HepG2 (cell line): ENCODE results near the gene OGG1. TPM values are rescaled to one million over a fixed set of nuclear protein-coding genes. Genes with fewer than 3 reads are reported as not detected.

Source experiments
- ELF1 ChIP-seq: sonication (generic); formaldehyde crosslinking; IDR thresholded peaks from 2 replicates; pipeline ENCODE4 v1.4.0; 2020; ENCODE audit warnings: missing genetic modification reagents
- ERF ChIP-seq: IDR thresholded peaks from 2 replicates; pipeline ENCODE4 v1.6.1; 2018; ENCODE audit warnings: missing biosample characterization, missing genetic modification reagents
- FOSL2 ChIP-seq: sonication (generic); formaldehyde crosslinking; IDR thresholded peaks from 2 replicates; pipeline ENCODE4 v1.4.0; 2020; ENCODE audit warnings: missing genetic modification reagents
- FOXJ3 ChIP-seq: sonication (generic); formaldehyde crosslinking; IDR thresholded peaks from 2 replicates; pipeline ENCODE4 v1.4.0; 2020; ENCODE audit warnings: missing genetic modification reagents, mild to moderate bottlenecking, borderline replicate concordance
- GATA4 ChIP-seq: sonication (generic); IDR thresholded peaks from 2 replicates; pipeline ENCODE4 v1.6.1; 2016; ENCODE audit warnings: antibody characterized with exemption, low read depth, borderline replicate concordance
- HNRNPH1 ChIP-seq: fragments of 200-400 bp; formaldehyde crosslinking; optimal IDR thresholded peaks from 2 replicates; pipeline ENCODE3; 2017; ENCODE audit warnings: mild to moderate bottlenecking, low read depth, low read length
- LCORL ChIP-seq, 2 experiments: fragments of 450-650 bp in 1 of 2; sonication (generic) in 1 of 2; formaldehyde crosslinking in 1 of 2; IDR thresholded peaks; 2 replicates each; pipeline versions ENCODE4 v1.5.0 to v1.6.1; 2017 to 2020; ENCODE audit warnings: antibody characterized with exemption in 1 of 2, missing genetic modification reagents in 1 of 2
- NFE2L2 ChIP-seq: fragments of 150-350 bp; IDR thresholded peaks from 2 replicates; pipeline ENCODE4 v1.6.1; 2014; ENCODE audit warnings: low read length
- PAWR ChIP-seq: sonication (generic); formaldehyde crosslinking; IDR thresholded peaks from 2 replicates; pipeline ENCODE4 v1.4.0; 2020; ENCODE audit warnings: missing genetic modification reagents, mild to moderate bottlenecking, borderline replicate concordance
- PHF5A ChIP-seq: IDR thresholded peaks from one replicate; pipeline ENCODE4 v1.6.1; 2018; ENCODE audit warnings: low read depth, missing genetic modification reagents; ENCODE audit not compliant: unreplicated experiment
- SMARCE1 ChIP-seq: fragments of 450-650 bp; IDR thresholded peaks from 2 replicates; pipeline ENCODE4 v1.6.1; 2017; ENCODE audit warnings: borderline replicate concordance
- TOE1 ChIP-seq: sonication (generic); formaldehyde crosslinking; IDR thresholded peaks from 2 replicates; pipeline ENCODE4 v1.4.0; 2020; ENCODE audit warnings: mild to moderate bottlenecking, missing genetic modification reagents
- ZNF264 ChIP-seq: sonication (generic); formaldehyde crosslinking; IDR thresholded peaks from 2 replicates; pipeline ENCODE4 v1.4.0; 2020; ENCODE audit warnings: missing genetic modification reagents
- ZNF33B ChIP-seq: sonication (generic); formaldehyde crosslinking; IDR thresholded peaks from 2 replicates; pipeline ENCODE4 v1.5.1; 2020; ENCODE audit warnings: mild to moderate bottlenecking, missing genetic modification reagents
- ZNF652 ChIP-seq: IDR thresholded peaks from 2 replicates; pipeline ENCODE4 v1.6.1; 2016; ENCODE audit warnings: low read depth, borderline replicate concordance
- ZNF674 ChIP-seq: sonication (generic); formaldehyde crosslinking; IDR thresholded peaks from 2 replicates; pipeline ENCODE4 v1.5.0; 2020; ENCODE audit warnings: low read depth, mild to moderate bottlenecking, missing genetic modification reagents
- ZNF761 ChIP-seq: sonication (generic); formaldehyde crosslinking; conservative IDR thresholded peaks from 2 replicates; pipeline ENCODE4 v1.4.0; 2020; ENCODE audit warnings: mild to moderate bottlenecking, missing genetic modification reagents
- polyA plus RNA-seq, 8 experiments: library from polyadenylated mRNA; depleted of rRNA in 3 of 8; stranded (reverse) in 7 of 8; unstranded in 1 of 8; fragments of >200 nt; fragmentation: Illumina TruSeq in 4 of 8; extraction: Trizol in 4 of 8; gene quantifications; 2 replicates each; pipeline versions ENCODE4 v1.2.1 to v1.2.3, GENCODE V29; 2011 to 2016; ENCODE audit warnings: low read depth in 4 of 8, missing spikeins in 1 of 8, mixed read lengths in 1 of 8; ENCODE audit not compliant: insufficient read depth in 1 of 8
- total RNA-seq, 5 experiments: library from RNA; depleted of rRNA; stranded (reverse); fragments of >200 nt; fragmentation: Illumina TruSeq; extraction: Trizol; gene quantifications; 2 replicates each; pipeline ENCODE4 v1.2.3, GENCODE V29; 2016; ENCODE audit warnings: low read depth in 1 of 5
- TF ChIP-seq, protein P1 (sequence below): sonication (generic); formaldehyde crosslinking; IDR thresholded peaks from 2 replicates; pipeline ENCODE4 v1.4.0; 2020; ENCODE audit warnings: missing genetic modification reagents, borderline replicate concordance
- TF ChIP-seq, protein P2 (sequence below): sonication (generic); formaldehyde crosslinking; IDR thresholded peaks from 2 replicates; pipeline ENCODE4 v1.4.0; 2020; ENCODE audit warnings: missing genetic modification reagents
- TF ChIP-seq, protein P3 (sequence below): sonication (generic); formaldehyde crosslinking; IDR thresholded peaks from 2 replicates; pipeline ENCODE4 v1.5.0; 2020; ENCODE audit warnings: missing genetic modification reagents, mild to moderate bottlenecking, borderline replicate concordance
- TF ChIP-seq, protein P4 (sequence below): sonication (generic); formaldehyde crosslinking; conservative IDR thresholded peaks from 2 replicates; pipeline ENCODE4 v1.4.0; 2020; ENCODE audit warnings: missing genetic modification reagents

The OGG1 gene
- total and polyA plus RNA-seq, 2 of the 13 experiments (the other 11 are each of a cell fraction or from before 2014, with no cell fraction given) = 28.7 to 33.2 TPM

DNA sequence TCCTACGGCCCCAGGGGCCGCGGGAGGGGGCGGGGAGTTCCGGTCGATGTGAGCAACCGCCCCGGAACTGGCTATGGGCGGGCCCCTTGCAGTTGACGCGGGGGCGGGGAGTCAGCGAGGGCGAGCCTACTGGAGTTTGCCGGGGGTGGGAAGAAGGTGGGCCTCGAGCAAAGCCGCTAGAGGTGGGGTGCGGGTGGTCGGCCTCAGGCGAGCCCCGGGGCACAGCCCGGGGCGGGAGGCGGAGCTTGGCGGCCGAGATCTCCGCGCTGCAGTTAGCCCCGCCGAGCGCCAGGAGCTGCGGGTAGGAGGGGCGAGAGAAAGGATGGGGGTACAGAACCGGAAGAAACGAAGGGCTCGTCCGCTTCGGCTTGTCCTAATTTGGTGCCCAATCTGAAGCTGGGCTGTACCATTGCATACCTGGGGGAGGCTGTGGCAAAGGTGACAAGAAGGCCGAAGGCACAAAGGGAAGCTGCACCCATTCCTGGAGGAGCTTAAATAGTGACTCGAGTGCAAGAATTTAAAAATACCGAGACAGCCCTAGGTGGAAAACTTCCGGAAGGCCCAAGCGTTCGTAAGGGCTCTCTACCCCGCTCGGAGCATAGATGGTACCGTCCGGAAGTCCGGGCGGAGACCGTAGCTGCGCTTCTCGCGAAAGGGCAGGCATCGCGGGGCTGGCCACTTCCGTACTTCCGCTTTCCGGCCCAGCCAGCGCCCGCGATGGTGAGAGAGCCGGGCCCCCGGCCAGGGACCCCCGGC lies 42.8 kb downstream of the OGG1 start, which contains the start of the genes ARPC4 and TADA3 (continued):
- TF ChIP-seq, protein P1, sequence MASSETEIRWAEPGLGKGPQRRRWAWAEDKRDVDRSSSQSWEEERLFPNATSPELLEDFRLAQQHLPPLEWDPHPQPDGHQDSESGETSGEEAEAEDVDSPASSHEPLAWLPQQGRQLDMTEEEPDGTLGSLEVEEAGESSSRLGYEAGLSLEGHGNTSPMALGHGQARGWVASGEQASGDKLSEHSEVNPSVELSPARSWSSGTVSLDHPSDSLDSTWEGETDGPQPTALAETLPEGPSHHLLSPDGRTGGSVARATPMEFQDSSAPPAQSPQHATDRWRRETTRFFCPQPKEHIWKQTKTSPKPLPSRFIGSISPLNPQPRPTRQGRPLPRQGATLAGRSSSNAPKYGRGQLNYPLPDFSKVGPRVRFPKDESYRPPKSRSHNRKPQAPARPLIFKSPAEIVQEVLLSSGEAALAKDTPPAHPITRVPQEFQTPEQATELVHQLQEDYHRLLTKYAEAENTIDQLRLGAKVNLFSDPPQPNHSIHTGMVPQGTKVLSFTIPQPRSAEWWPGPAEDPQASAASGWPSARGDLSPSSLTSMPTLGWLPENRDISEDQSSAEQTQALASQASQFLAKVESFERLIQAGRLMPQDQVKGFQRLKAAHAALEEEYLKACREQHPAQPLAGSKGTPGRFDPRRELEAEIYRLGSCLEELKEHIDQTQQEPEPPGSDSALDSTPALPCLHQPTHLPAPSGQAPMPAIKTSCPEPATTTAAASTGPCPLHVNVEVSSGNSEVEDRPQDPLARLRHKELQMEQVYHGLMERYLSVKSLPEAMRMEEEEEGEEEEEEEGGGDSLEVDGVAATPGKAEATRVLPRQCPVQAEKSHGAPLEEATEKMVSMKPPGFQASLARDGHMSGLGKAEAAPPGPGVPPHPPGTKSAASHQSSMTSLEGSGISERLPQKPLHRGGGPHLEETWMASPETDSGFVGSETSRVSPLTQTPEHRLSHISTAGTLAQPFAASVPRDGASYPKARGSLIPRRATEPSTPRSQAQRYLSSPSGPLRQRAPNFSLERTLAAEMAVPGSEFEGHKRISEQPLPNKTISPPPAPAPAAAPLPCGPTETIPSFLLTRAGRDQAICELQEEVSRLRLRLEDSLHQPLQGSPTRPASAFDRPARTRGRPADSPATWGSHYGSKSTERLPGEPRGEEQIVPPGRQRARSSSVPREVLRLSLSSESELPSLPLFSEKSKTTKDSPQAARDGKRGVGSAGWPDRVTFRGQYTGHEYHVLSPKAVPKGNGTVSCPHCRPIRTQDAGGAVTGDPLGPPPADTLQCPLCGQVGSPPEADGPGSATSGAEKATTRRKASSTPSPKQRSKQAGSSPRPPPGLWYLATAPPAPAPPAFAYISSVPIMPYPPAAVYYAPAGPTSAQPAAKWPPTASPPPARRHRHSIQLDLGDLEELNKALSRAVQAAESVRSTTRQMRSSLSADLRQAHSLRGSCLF = no peak
- TF ChIP-seq FOSL2 (no peak), ZNF33B (CRISPR knock-in tag) (no peak), ZNF264 (CRISPR knock-in tag) (no peak), ZNF652 (CRISPR knock-in tag) (no peak), ZNF674 (CRISPR knock-in tag) (no peak), ZNF761 (no peak), TOE1 (CRISPR knock-in tag) (no peak), FOXJ3 (CRISPR knock-in tag) (no peak), SMARCE1 (no peak), PHF5A (CRISPR knock-in tag) (no peak), ERF (CRISPR knock-in tag) (peak; percentile 22; the same call in 1 of the 2 replicates), GATA4 (0 out of 2 replicates have a peak, but pooled peaks have one; percentile 16), LCORL (IDR thresholded peaks at IDR 0.05) (no peak), LCORL (CRISPR knock-in tag; IDR thresholded peaks at IDR 0.05) (peak; percentile 76; the same call in 1 of the 2 replicates), PAWR (no peak), NFE2L2 (no peak), ELF1 (CRISPR knock-in tag) (peak; percentile 96), HNRNPH1 (no peak)
- TF ChIP-seq, protein P2, sequence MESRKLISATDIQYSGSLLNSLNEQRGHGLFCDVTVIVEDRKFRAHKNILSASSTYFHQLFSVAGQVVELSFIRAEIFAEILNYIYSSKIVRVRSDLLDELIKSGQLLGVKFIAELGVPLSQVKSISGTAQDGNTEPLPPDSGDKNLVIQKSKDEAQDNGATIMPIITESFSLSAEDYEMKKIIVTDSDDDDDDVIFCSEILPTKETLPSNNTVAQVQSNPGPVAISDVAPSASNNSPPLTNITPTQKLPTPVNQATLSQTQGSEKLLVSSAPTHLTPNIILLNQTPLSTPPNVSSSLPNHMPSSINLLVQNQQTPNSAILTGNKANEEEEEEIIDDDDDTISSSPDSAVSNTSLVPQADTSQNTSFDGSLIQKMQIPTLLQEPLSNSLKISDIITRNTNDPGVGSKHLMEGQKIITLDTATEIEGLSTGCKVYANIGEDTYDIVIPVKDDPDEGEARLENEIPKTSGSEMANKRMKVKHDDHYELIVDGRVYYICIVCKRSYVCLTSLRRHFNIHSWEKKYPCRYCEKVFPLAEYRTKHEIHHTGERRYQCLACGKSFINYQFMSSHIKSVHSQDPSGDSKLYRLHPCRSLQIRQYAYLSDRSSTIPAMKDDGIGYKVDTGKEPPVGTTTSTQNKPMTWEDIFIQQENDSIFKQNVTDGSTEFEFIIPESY (CRISPR knock-in tag) = no peak
- TF ChIP-seq, protein P3, sequence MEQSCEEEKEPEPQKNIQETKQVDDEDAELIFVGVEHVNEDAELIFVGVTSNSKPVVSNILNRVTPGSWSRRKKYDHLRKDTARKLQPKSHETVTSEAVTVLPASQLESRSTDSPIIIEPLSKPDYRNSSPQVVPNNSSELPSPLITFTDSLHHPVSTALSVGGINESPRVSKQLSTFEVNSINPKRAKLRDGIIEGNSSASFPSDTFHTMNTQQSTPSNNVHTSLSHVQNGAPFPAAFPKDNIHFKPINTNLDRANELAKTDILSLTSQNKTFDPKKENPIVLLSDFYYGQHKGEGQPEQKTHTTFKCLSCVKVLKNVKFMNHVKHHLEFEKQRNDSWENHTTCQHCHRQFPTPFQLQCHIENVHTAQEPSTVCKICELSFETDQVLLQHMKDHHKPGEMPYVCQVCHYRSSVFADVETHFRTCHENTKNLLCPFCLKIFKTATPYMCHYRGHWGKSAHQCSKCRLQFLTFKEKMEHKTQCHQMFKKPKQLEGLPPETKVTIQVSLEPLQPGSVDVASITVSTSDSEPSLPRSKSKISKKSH (CRISPR knock-in tag) = no peak
- TF ChIP-seq, protein P4, sequence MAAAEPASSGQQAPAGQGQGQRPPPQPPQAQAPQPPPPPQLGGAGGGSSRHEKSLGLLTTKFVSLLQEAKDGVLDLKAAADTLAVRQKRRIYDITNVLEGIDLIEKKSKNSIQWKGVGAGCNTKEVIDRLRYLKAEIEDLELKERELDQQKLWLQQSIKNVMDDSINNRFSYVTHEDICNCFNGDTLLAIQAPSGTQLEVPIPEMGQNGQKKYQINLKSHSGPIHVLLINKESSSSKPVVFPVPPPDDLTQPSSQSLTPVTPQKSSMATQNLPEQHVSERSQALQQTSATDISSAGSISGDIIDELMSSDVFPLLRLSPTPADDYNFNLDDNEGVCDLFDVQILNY (CRISPR knock-in tag) = no peak; the same call in 1 of the 2 replicates
